RPMI8226 (cell line): ENCODE results near the gene PLXNA4.

Experiments used
- DNase-seq: peaks from one replicate; pipeline ENCODE4 v3.0.0-alpha.2; 2015

Gene PLXNA4

GRCh38 chr7:132225216-132226030, 350.8 kb downstream of the PLXNA4 start:
- DNase-seq = no peak

- no peak for DNase-seq
Observed at GRCh38 chr7:132221356-132221755, 354.9 kb downstream of the PLXNA4 start.

- DNase-seq = no peak
Observed at GRCh38 chr7:132220060-132220459, 356.2 kb downstream of the PLXNA4 start.

- DNase-seq = no peak
Observed at GRCh38 chr7:132218876-132219275, 357.4 kb downstream of the PLXNA4 start.

- no peak for DNase-seq
Observed at GRCh38 chr7:132216847-132217525, 359.3 kb downstream of the PLXNA4 start.

GRCh38 chr7:132214452-132214851, 361.8 kb downstream of the PLXNA4 start:
- no peak for DNase-seq

GRCh38 chr7:132213583-132213982, 362.7 kb downstream of the PLXNA4 start:
- no peak for DNase-seq

GRCh38 chr7:132211971-132212370, 364.3 kb downstream of the PLXNA4 start:
- DNase-seq = no peak

GRCh38 chr7:132210821-132211220, 365.4 kb downstream of the PLXNA4 start:
- no peak for DNase-seq

- no peak for DNase-seq
Observed at GRCh38 chr7:132207782-132208181, 368.5 kb downstream of the PLXNA4 start.

- no peak for DNase-seq
Observed at GRCh38 chr7:132207211-132207610, 369.1 kb downstream of the PLXNA4 start.

- DNase-seq = no peak
Observed at GRCh38 chr7:132206594-132206993, 369.7 kb downstream of the PLXNA4 start.

GRCh38 chr7:132205509-132205908, 370.8 kb downstream of the PLXNA4 start:
- no peak for DNase-seq

GRCh38 chr7:132203021-132203420, 373.2 kb downstream of the PLXNA4 start:
- DNase-seq = no peak

GRCh38 chr7:132202541-132202940, 373.7 kb downstream of the PLXNA4 start:
- DNase-seq = no peak

- no peak for DNase-seq
Observed at GRCh38 chr7:132200141-132200540, 376.1 kb downstream of the PLXNA4 start.

GRCh38 chr7:132199626-132200025, 376.6 kb downstream of the PLXNA4 start:
- DNase-seq = no peak

- DNase-seq = no peak
Observed at GRCh38 chr7:132197772-132198171, 378.5 kb downstream of the PLXNA4 start.

- DNase-seq = no peak
Observed at GRCh38 chr7:132193898-132194297, 382.4 kb downstream of the PLXNA4 start.

- no peak for DNase-seq
Observed at GRCh38 chr7:132192809-132193208, 383.5 kb downstream of the PLXNA4 start.

GRCh38 chr7:132191418-132191817, 384.9 kb downstream of the PLXNA4 start:
- no peak for DNase-seq

GRCh38 chr7:132190683-132191082, 385.6 kb downstream of the PLXNA4 start:
- DNase-seq = no peak

- no peak for DNase-seq
Observed at GRCh38 chr7:132189881-132190280, 386.4 kb downstream of the PLXNA4 start.
